ENCODE results near the gene CCSER1.

Gene CCSER1

DNA sequence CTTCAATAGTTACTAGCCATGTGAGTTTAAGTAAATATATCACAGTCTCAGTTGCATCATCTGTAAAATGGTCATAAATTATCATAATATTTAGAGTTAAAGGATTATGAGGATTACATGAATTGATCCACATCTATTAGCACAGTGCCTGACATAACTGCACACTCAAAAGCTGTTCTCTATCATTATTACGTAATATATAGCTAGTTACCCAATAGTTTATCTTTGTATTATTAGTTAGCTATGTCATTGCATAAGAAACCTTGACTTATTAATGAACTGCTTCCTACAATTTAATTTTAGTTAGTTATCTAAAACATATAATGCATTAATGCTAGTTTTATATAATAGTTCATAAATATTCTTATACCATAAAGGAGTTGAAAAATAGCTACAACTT is 1099.7 kb downstream of the CCSER1 start:
- in situ Hi-C loops (cut with HindIII; ENCODE audit: low pct_ligation_motif_present, low sequenced_read_pairs): no loop called here
- no peak for DNase-seq
- Histone ChIP-seq H3K27ac (no peak overlapping the region), H3K4me3 (ENCODE audit: low read depth, low read length) (no peak overlapping the region), H3K27me3 (replicated peaks) (no peaks in the 10 kb centered on the region), H3K36me3 (replicated peaks) (no peaks in the 10 kb centered on the region)
- TF ChIP-seq, protein P1, sequence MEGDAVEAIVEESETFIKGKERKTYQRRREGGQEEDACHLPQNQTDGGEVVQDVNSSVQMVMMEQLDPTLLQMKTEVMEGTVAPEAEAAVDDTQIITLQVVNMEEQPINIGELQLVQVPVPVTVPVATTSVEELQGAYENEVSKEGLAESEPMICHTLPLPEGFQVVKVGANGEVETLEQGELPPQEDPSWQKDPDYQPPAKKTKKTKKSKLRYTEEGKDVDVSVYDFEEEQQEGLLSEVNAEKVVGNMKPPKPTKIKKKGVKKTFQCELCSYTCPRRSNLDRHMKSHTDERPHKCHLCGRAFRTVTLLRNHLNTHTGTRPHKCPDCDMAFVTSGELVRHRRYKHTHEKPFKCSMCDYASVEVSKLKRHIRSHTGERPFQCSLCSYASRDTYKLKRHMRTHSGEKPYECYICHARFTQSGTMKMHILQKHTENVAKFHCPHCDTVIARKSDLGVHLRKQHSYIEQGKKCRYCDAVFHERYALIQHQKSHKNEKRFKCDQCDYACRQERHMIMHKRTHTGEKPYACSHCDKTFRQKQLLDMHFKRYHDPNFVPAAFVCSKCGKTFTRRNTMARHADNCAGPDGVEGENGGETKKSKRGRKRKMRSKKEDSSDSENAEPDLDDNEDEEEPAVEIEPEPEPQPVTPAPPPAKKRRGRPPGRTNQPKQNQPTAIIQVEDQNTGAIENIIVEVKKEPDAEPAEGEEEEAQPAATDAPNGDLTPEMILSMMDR (IDR thresholded peaks at IDR 0.05; ENCODE audit: low read depth, low read length, missing control alignments): no peak

- H3K27ac ChIP-seq: no peak overlapping the region
- DNase-seq: no peak
- H3K36me3 ChIP-seq (replicated peaks): no peaks in the 10 kb centered on the region
- H3K4me3 ChIP-seq (ENCODE audit: low read depth, low read length): no peak overlapping the region
- in situ Hi-C loops (cut with HindIII; ENCODE audit: low pct_ligation_motif_present, low sequenced_read_pairs): no loop called here
- no peaks in the 10 kb centered on the region for H3K27me3 ChIP-seq (replicated peaks)
- TF ChIP-seq, protein P1 (IDR thresholded peaks at IDR 0.05; ENCODE audit: low read depth, low read length, missing control alignments): no peak
Measured at GRCh38 chr4:91228659-91229058, 1101.5 kb downstream of the CCSER1 start.

DNA sequence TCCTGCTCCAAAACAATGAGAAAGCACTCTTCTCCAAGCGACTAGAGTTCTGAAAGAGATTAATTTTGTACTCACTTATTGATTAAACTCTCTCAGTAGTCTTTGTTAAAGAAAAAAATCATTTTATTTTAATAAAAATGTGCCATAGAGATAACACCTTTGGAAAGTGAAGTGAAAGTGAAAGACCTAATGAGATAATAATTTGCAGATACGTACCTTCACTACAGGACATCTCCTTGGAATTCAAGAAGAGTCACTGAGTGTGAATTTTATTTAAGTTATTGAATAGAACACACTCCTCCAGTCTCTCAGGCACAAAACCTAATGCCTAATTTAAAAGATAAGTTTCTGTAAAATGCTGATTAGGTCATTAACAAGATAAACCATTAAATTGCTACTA is 1106.0 kb downstream of the CCSER1 start:
- Histone ChIP-seq H3K27ac (no peak overlapping the region), H3K27me3 (replicated peaks) (no peaks in the 10 kb centered on the region), H3K4me3 (ENCODE audit: low read depth, low read length) (no peak overlapping the region), H3K36me3 (replicated peaks) (no peaks in the 10 kb centered on the region)
- TF ChIP-seq, protein P1 (IDR thresholded peaks at IDR 0.05; ENCODE audit: low read depth, low read length, missing control alignments): no peak
- no peak for DNase-seq
- in situ Hi-C loops (cut with HindIII; ENCODE audit: low pct_ligation_motif_present, low sequenced_read_pairs): no loop called here

DNA sequence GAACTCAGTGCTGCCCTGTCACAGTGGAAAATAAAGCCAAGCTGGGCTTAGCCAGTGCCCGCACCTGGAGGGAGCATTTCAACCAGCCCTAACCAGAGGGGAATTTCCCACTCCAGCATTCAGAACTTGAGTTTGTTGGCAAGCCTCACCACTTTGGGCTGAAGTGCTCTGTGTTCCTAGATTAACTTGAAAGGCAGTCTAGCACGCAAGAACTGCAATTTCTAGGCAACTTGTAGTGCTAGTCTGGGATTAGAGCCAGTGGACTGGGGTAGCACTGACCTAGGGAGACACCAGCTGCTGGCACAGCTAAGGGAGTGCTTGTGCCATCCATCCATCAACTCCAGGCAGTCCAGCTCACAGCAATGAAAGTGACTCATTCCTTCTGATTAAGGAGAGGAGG is 1115.9 kb downstream of the CCSER1 start:
- in situ Hi-C loops (cut with HindIII; ENCODE audit: low pct_ligation_motif_present, low sequenced_read_pairs): no loop called here
- H3K4me3 ChIP-seq (ENCODE audit: low read depth, low read length): no peak overlapping the region
- no peaks in the 10 kb centered on the region for H3K27me3 ChIP-seq (replicated peaks)
- no peak overlapping the region for H3K27ac ChIP-seq
- DNase-seq: no peak
- H3K36me3 ChIP-seq (replicated peaks): no peaks in the 10 kb centered on the region
- TF ChIP-seq, protein P1 (IDR thresholded peaks at IDR 0.05; ENCODE audit: low read depth, low read length, missing control alignments): no peak

DNA sequence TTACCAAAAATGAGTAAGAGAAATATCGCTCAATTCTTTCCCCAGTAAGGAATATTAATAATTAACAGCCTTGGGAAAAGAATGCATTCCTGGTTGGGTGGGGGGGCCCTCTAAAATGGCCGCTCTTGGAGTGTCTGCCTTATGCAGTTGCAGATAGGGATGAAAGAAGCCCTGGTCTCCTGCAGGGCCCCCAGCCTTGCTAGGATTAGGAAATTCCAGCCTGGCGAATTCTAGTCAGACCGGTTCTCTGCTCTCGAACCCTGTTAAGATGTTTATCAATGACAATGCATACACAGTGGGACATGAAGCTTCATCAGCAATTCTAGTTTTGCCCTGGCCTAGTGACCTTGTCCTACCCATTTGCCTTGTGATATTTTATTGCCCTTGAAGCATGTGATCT is 1128.8 kb downstream of the CCSER1 start:
- Histone ChIP-seq H3K27me3 (replicated peaks) (no peaks in the 10 kb centered on the region), H3K27ac (no peak overlapping the region), H3K36me3 (replicated peaks) (no peaks in the 10 kb centered on the region), H3K4me3 (ENCODE audit: low read depth, low read length) (no peak overlapping the region)
- DNase-seq: no peak
- in situ Hi-C loops (cut with HindIII; ENCODE audit: low pct_ligation_motif_present, low sequenced_read_pairs): no loop called here
- TF ChIP-seq, protein P1 (IDR thresholded peaks at IDR 0.05; ENCODE audit: low read depth, low read length, missing control alignments): no peak

DNA sequence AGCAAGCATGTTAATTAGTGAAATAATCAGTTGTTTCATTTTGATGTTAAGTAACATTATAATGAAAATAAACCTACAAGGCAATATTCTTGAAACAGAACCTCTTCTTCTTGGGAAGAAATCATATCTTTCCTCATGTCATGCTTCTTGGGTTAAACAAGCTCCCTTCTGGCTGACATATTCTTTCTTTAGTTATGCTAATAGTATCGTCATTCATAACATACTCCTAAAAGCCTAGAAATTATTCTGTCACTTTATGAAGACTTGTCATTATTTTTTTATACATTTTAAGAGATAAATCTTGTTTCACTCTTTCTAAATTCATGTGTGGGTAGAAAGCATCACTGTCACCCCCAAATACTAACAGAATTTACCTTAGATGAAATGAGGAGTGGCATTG is 1129.6 kb downstream of the CCSER1 start:
- no peak for DNase-seq
- TF ChIP-seq, protein P1 (IDR thresholded peaks at IDR 0.05; ENCODE audit: low read depth, low read length, missing control alignments): no peak
- Histone ChIP-seq H3K4me3 (ENCODE audit: low read depth, low read length) (no peak overlapping the region), H3K36me3 (replicated peaks) (no peaks in the 10 kb centered on the region), H3K27ac (no peak overlapping the region), H3K27me3 (replicated peaks) (no peaks in the 10 kb centered on the region)
- in situ Hi-C loops (cut with HindIII; ENCODE audit: low pct_ligation_motif_present, low sequenced_read_pairs): no loop called here

All from brain microvascular endothelial cell (primary cell).